ENCODE data around the gene TEAD1.

Gene TEAD1

GRCh38 chr11:12966002-12966401 is 291.8 kb downstream of the TEAD1 start:
- ATAC-seq (no peak), DNase-seq (ENCODE audit: low spot score in 2 of 2) (no peak)
- no peaks in the 10 kb centered on the region for H3K4me1 Mint-ChIP-seq
- H3K36me3 Mint-ChIP-seq: no peaks in the 10 kb centered on the region
- no peak overlapping the region for H3K27ac Mint-ChIP-seq
- no peak overlapping the region for H3K4me3 Mint-ChIP-seq
- H3K9me3 Mint-ChIP-seq: no peaks in the 10 kb centered on the region

- no peaks in the 10 kb centered on the region for H3K4me1 Mint-ChIP-seq
- no peak overlapping the region for H3K4me3 Mint-ChIP-seq
- peak in 1 of 2 donors; percentile 35 for DNase-seq (ENCODE audit: low spot score in 2 of 2)
- H3K27ac Mint-ChIP-seq: no peak overlapping the region
- no peak for ATAC-seq
- no peaks in the 10 kb centered on the region for H3K36me3 Mint-ChIP-seq
- no peaks in the 10 kb centered on the region for H3K9me3 Mint-ChIP-seq
These were observed 293.9 kb downstream of the TEAD1 start for GRCh38 chr11:12968101-12968500.

- no peak overlapping the region for H3K4me3 Mint-ChIP-seq
- H3K27ac Mint-ChIP-seq: no peak overlapping the region
- no peaks in the 10 kb centered on the region for H3K9me3 Mint-ChIP-seq
- DNase-seq (ENCODE audit: low spot score in 2 of 2): no peak
- no peak for ATAC-seq
- no peaks in the 10 kb centered on the region for H3K4me1 Mint-ChIP-seq
- H3K36me3 Mint-ChIP-seq: no peaks in the 10 kb centered on the region
These were observed 294.6 kb downstream of the TEAD1 start for GRCh38 chr11:12968826-12969225.

- H3K4me1 Mint-ChIP-seq: no peaks in the 10 kb centered on the region
- no peak overlapping the region for H3K27ac Mint-ChIP-seq
- H3K4me3 Mint-ChIP-seq: no peak overlapping the region
- ATAC-seq: no peak
- H3K36me3 Mint-ChIP-seq: no peaks in the 10 kb centered on the region
- no peaks in the 10 kb centered on the region for H3K9me3 Mint-ChIP-seq
- DNase-seq (ENCODE audit: low spot score in 2 of 2): no peak
These were observed 297.7 kb downstream of the TEAD1 start for GRCh38 chr11:12971955-12972354.

GRCh38 chr11:12973528-12974181 is 299.4 kb downstream of the TEAD1 start:
- Mint-ChIP-seq H3K27ac (no peak overlapping the region), H3K4me1 (no peaks in the 10 kb centered on the region), H3K36me3 (no peaks in the 10 kb centered on the region), H3K4me3 (no peak overlapping the region), H3K9me3 (no peaks in the 10 kb centered on the region)
- ATAC-seq: no peak
- DNase-seq (ENCODE audit: low spot score in 2 of 2): no peak

- DNase-seq (ENCODE audit: low spot score in 2 of 2): no peak
- Mint-ChIP-seq H3K36me3 (no peaks in the 10 kb centered on the region), H3K27ac (no peak overlapping the region), H3K4me1 (no peaks in the 10 kb centered on the region), H3K9me3 (no peaks in the 10 kb centered on the region), H3K4me3 (no peak overlapping the region)
- ATAC-seq: no peak
These were observed 301.0 kb downstream of the TEAD1 start for GRCh38 chr11:12975195-12975594.

GRCh38 chr11:12979928-12980689 is 305.9 kb downstream of the TEAD1 start:
- DNase-seq (ENCODE audit: low spot score in 2 of 2): no peak
- Mint-ChIP-seq H3K9me3 (no peaks in the 10 kb centered on the region), H3K4me3 (no peak overlapping the region), H3K27ac (no peak overlapping the region), H3K36me3 (no peaks in the 10 kb centered on the region), H3K4me1 (no peaks in the 10 kb centered on the region)
- no peak for ATAC-seq

GRCh38 chr11:12981676-12982522 is 307.7 kb downstream of the TEAD1 start:
- Mint-ChIP-seq H3K4me1 (no peaks in the 10 kb centered on the region), H3K4me3 (no peak overlapping the region), H3K27ac (no peak overlapping the region), H3K9me3 (no peaks in the 10 kb centered on the region), H3K36me3 (no peaks in the 10 kb centered on the region)
- DNase-seq (ENCODE audit: low spot score in 2 of 2) (no peak), ATAC-seq (no peak)

GRCh38 chr11:12983336-12983735 is 309.1 kb downstream of the TEAD1 start:
- no peaks in the 10 kb centered on the region for H3K36me3 Mint-ChIP-seq
- no peak for ATAC-seq
- DNase-seq (ENCODE audit: low spot score in 2 of 2): no peak
- no peaks in the 10 kb centered on the region for H3K4me1 Mint-ChIP-seq
- H3K9me3 Mint-ChIP-seq: no peaks in the 10 kb centered on the region
- H3K27ac Mint-ChIP-seq: no peak overlapping the region
- H3K4me3 Mint-ChIP-seq: no peak overlapping the region

- no peak overlapping the region for H3K4me3 Mint-ChIP-seq
- no peak for ATAC-seq
- H3K27ac Mint-ChIP-seq: no peak overlapping the region
- H3K36me3 Mint-ChIP-seq: no peaks in the 10 kb centered on the region
- no peak for DNase-seq (ENCODE audit: low spot score in 2 of 2)
- no peaks in the 10 kb centered on the region for H3K4me1 Mint-ChIP-seq
- no peaks in the 10 kb centered on the region for H3K9me3 Mint-ChIP-seq
These were observed 312.1 kb downstream of the TEAD1 start for GRCh38 chr11:12986194-12986898.

GRCh38 chr11:12989428-12990161 is 315.4 kb downstream of the TEAD1 start:
- Mint-ChIP-seq H3K36me3 (no peaks in the 10 kb centered on the region), H3K4me3 (no peak overlapping the region), H3K4me1 (no peaks in the 10 kb centered on the region), H3K27ac (no peak overlapping the region), H3K9me3 (no peaks in the 10 kb centered on the region)
- no peak for DNase-seq (ENCODE audit: low spot score in 2 of 2)
- ATAC-seq: no peak

- DNase-seq (ENCODE audit: low spot score in 2 of 2) (no peak), ATAC-seq (no peak)
- Mint-ChIP-seq H3K4me3 (no peak overlapping the region), H3K36me3 (no peaks in the 10 kb centered on the region), H3K4me1 (no peaks in the 10 kb centered on the region), H3K27ac (no peak overlapping the region), H3K9me3 (no peaks in the 10 kb centered on the region)
These were observed 315.9 kb downstream of the TEAD1 start for GRCh38 chr11:12990162-12990480.

- Mint-ChIP-seq H3K4me3 (no peak overlapping the region), H3K27ac (no peak overlapping the region), H3K9me3 (no peaks in the 10 kb centered on the region), H3K36me3 (no peaks in the 10 kb centered on the region), H3K4me1 (no peaks in the 10 kb centered on the region)
- ATAC-seq (no peak), DNase-seq (ENCODE audit: low spot score in 2 of 2) (no peak)
These were observed 317.2 kb downstream of the TEAD1 start for GRCh38 chr11:12991426-12991825.

GRCh38 chr11:12993626-12994025 is 319.4 kb downstream of the TEAD1 start:
- Mint-ChIP-seq H3K4me1 (no peaks in the 10 kb centered on the region), H3K9me3 (no peaks in the 10 kb centered on the region), H3K4me3 (no peak overlapping the region)

More at GRCh38 chr11:12993626-12994025, 319.4 kb downstream of the TEAD1 start:
- ATAC-seq (no peak), DNase-seq (ENCODE audit: low spot score in 2 of 2) (no peak)
- H3K36me3 Mint-ChIP-seq: no peaks in the 10 kb centered on the region
- no peak overlapping the region for H3K27ac Mint-ChIP-seq
